Stimulated activated effector memory CD8-positive, alpha-beta T cell treated with anti-CD3 and anti-CD28 coated beads, Interleukin-12 subunit alpha, Interleukin-12 subunit beta, amount 100 ng/mL, for 72 hours (primary cell): ENCODE measurements around the gene CYTH2.

Experiments used
- ATAC-seq: fragments of 150-1000 bp; cut with Tn5 transposase; 2 replicates; pipeline ENCODE4 v1.10.0; 2021
- DNase-seq, 2 donors: peaks; one replicate each; pipeline ENCODE4 v3.0.0; 2021 to 2022; ENCODE audit warnings: low spot score in 2 of 2
- H3K27ac Mint-ChIP-seq: one replicate; pipeline ENCODE4 v1.8.0; 2022; ENCODE audit warnings: mild to moderate bottlenecking, mixed read lengths
- H3K36me3 Mint-ChIP-seq: one replicate; pipeline ENCODE4 v1.8.0; 2022; ENCODE audit warnings: mild to moderate bottlenecking, mixed read lengths
- H3K4me1 Mint-ChIP-seq: one replicate; pipeline ENCODE4 v1.8.0; 2022; ENCODE audit warnings: mixed read lengths
- H3K4me3 Mint-ChIP-seq: one replicate; pipeline ENCODE4 v1.8.0; 2022; ENCODE audit warnings: mild to moderate bottlenecking, mixed read lengths
- H3K9me3 Mint-ChIP-seq: one replicate; pipeline ENCODE4 v1.8.0; 2022; ENCODE audit warnings: mixed read lengths

The CYTH2 gene

GRCh38 chr19:48492925-48493717 is 24.0 kb downstream of the CYTH2 start:
- peaks cover 29% of the 10 kb centered on the region for H3K4me1 Mint-ChIP-seq
- H3K4me3 Mint-ChIP-seq: peak overlapping the region; percentile 75
- peak overlapping the region; percentile 62 for H3K27ac Mint-ChIP-seq
- no peaks in the 10 kb centered on the region for H3K9me3 Mint-ChIP-seq
- ATAC-seq (peak; percentile 80), DNase-seq (peak; percentile 69 to 89)
- peaks cover 20% of the 10 kb centered on the region for H3K36me3 Mint-ChIP-seq

DNA sequence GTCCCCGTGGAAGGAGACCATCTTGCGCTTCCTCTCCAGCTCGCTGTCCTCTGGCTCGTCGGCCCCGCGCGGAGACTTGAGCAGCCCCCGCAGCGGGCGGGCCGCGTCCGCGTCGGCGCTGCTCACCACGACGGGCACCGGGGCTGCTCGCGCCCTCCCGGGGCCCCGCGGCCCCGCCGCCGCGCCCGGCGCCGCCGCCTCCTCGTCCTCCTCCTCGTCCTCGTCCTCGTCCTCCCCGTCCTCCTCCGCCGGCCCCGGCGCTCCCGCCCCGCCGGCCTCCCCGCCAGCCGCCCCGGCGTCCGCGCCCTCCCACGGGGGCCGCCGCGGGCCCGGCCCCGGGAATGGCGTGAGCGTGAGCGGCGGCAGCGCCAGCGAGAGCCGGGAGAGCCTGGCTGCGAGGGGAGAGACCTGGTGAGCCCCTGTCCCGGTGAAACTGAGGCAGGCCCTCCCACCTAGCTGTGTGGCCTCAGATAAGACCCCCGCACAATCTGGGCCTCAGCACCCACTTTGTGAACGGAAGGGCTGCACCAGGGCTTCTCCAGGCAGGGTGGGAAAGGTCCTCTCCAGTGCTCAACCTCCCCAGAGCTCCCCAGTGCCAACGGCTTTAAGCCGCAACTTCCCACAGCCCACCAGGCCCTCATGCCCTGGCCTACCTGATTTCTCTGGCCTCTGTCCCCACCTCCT is 24.7 kb downstream of the CYTH2 start:
- H3K27ac Mint-ChIP-seq: no peak overlapping the region
- no peak for DNase-seq

DNA sequence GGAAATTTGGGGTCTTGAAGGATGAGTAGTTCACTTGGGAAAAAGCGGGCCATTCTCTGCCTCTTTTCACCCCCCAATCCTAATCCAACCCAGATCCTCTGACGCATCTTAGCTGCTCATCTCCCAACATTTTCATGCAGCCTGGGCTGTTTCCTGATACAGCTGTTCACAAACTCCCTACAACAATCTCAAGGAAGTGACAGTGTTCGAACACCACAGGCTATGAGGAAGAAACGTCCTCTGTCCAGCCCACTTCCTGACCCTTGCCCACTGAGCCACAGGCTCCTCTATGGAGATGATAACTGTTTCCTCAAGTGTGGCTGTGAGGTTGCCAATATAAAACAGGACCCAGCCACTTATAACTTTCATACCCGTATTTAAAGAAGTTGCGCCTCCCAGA is 26.2 kb downstream of the CYTH2 start:
- DNase-seq (no peak), ATAC-seq (no peak)
- no peak overlapping the region for H3K27ac Mint-ChIP-seq
- H3K4me3 Mint-ChIP-seq: peak overlapping the region; percentile 75
- peaks cover 31% of the 10 kb centered on the region for H3K4me1 Mint-ChIP-seq
- no peaks in the 10 kb centered on the region for H3K9me3 Mint-ChIP-seq
- H3K36me3 Mint-ChIP-seq: peaks cover 20% of the 10 kb centered on the region

More for the DNA sequence above, 24.7 kb downstream of the CYTH2 start:
- H3K9me3 Mint-ChIP-seq: no peaks in the 10 kb centered on the region
- ATAC-seq: peak; percentile 33
- H3K4me1 Mint-ChIP-seq: peaks cover 29% of the 10 kb centered on the region
- H3K4me3 Mint-ChIP-seq: peak overlapping the region; percentile 75
- H3K36me3 Mint-ChIP-seq: peaks cover 20% of the 10 kb centered on the region

GRCh38 chr19:48496959-48497727 is 28.0 kb downstream of the CYTH2 start:
- DNase-seq: no peak
- H3K4me1 Mint-ChIP-seq: peaks cover 33% of the 10 kb centered on the region
- no peak overlapping the region for H3K4me3 Mint-ChIP-seq
- no peak overlapping the region for H3K27ac Mint-ChIP-seq
- peaks cover 9% of the 10 kb centered on the region for H3K36me3 Mint-ChIP-seq
- H3K9me3 Mint-ChIP-seq: no peaks in the 10 kb centered on the region
- ATAC-seq: no peak

DNA sequence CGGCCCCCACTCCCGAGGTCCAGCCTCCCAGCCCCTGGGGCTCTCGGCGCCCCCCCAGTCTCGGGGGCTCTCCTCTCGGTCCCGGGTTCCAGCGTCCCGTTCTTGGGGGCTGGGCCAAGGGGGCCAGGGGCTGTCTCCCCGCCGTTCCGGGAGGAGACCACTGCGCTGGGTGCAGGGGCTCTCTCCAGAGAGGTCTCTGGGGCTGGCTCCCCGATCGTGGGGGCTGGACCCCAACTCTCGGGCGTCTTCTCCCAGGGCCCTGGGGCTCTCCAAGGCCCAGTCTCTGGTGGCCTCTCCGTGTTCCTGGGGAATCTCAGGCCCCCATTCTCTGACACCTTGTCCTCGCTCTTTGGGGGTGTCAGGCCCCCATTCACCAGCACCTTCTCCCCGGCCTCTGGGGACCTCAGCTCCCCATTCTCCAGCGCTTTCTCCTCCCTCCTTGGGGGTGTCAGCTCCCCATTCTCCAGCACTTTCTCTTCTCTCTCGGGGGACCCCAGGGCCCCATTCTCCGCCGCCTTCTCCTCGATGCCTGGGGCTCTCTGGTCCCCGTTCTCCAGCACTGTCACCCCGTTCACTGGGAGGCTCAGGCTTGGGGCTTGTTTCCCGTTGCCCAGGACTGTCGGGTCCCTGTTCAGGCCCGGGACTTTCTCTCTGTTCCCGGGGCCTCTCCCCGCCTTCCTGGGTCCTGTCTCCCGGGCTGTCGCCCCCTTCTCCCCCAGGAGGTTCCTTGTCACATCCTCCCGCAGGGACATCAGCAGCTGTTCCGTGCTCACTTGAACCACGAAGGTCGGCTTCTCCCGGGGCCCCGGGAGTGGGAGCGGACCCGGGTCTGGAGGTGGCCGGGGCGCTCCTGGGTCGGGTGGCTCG is 28.8 kb downstream of the CYTH2 start:
- Mint-ChIP-seq H3K4me3 (no peak overlapping the region), H3K36me3 (peaks cover 1% of the 10 kb centered on the region), H3K4me1 (peaks cover 28% of the 10 kb centered on the region), H3K9me3 (no peaks in the 10 kb centered on the region), H3K27ac (no peak overlapping the region)
- DNase-seq: no peak
- ATAC-seq: no peak

DNA sequence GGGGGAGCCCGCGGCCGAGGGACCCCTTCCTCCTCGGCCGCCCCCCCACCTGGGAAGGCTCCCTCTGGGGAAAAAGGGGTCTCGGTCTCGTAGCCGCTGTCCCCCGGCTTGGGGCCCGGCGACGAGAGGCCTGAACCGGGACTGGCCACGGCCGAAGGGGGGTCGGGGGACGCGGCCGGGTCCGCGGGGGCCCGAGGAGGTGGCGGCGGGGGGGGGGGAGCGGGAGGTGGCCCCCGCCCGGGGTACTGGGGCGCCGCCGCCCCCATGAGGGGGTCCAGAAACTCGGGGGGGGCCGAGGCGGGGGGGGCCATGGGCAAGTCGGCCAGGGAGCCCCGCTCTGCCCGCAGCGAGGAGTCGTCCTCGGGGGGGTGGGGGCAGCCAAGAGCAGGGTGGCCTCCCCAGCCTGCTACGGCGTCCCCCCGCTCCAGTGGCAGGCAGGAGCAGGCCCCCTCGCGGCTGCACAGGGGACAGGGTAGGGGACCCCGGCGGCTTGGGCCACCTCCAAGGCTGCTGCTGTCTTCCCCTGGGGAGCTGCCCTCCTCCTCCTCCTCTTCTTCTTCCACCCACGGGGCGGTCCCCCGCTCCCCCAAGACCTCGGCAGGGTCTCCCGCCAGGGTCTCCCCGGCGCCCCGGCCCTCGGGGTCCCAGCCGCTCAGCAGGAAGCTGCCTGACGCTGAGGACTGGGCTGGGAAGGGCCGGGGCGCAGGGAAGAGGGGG is 29.6 kb downstream of the CYTH2 start:
- Mint-ChIP-seq H3K9me3 (no peaks in the 10 kb centered on the region), H3K27ac (no peak overlapping the region), H3K4me3 (no peak overlapping the region), H3K36me3 (no peaks in the 10 kb centered on the region), H3K4me1 (peaks cover 33% of the 10 kb centered on the region)
- DNase-seq (no peak), ATAC-seq (no peak)

- H3K36me3 Mint-ChIP-seq: no peaks in the 10 kb centered on the region
- peaks cover 27% of the 10 kb centered on the region for H3K4me1 Mint-ChIP-seq
- no peaks in the 10 kb centered on the region for H3K9me3 Mint-ChIP-seq
- ATAC-seq (no peak), DNase-seq (no peak)
- peak overlapping the region; percentile 72 for H3K27ac Mint-ChIP-seq
- peak overlapping the region; percentile 44 for H3K4me3 Mint-ChIP-seq
These were observed 30.3 kb downstream of the CYTH2 start for GRCh38 chr19:48499316-48500090.

- H3K36me3 Mint-ChIP-seq: no peaks in the 10 kb centered on the region
- ATAC-seq: no peak
- H3K4me1 Mint-ChIP-seq: peaks cover 27% of the 10 kb centered on the region
- peak overlapping the region; percentile 89 for H3K27ac Mint-ChIP-seq
- no peak for DNase-seq
- no peaks in the 10 kb centered on the region for H3K9me3 Mint-ChIP-seq
- H3K4me3 Mint-ChIP-seq: peak overlapping the region; percentile 70
These were observed 31.8 kb downstream of the CYTH2 start for GRCh38 chr19:48500830-48501493.

DNA sequence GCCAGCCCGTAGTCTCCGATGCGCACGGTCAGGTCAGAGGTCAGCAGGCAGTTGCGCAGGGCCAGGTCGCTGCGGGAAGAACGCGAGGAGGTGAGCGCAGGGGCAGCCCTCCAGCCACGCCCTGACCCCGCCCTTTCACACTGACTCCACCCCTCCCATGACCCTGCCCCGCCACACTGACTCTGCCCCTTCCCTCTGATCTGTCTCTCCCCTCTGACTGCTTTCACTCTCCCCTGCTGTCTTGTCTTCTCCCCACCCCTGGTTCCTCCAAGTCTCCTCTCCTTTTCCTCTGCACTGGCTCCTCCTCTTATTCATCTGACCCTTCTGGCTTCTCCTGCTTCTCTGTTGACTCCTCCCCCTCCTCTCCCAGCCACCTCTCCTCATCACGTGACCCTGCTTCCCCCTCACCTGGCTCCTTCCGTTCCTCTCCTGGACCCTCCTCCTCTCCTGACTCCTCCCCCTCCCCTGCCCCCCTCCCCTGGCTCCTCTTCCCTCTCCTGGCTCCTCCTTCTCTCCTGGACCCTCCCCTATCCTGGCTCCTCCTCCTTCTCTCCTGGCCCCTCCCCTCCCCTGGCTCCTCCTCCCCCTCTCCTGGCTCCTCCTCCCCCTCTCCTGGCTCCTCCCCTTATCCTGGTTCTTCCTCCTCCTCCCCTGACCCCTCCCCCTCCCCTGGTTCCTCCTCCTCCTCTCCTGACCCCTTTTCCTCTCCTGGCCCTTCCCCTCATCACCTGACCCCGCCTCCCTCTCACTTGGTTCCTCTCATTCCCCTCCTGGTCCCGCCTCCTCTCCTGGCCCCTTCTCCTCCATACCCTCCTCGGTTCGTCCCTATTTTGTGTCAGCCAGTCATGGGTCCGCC is 32.6 kb downstream of the CYTH2 start:
- DNase-seq (no peak), ATAC-seq (peak; percentile 81)
- no peaks in the 10 kb centered on the region for H3K9me3 Mint-ChIP-seq
- H3K4me1 Mint-ChIP-seq: peaks cover 27% of the 10 kb centered on the region
- H3K27ac Mint-ChIP-seq: peak overlapping the region; percentile 89
- peak overlapping the region; percentile 70 for H3K4me3 Mint-ChIP-seq
- no peaks in the 10 kb centered on the region for H3K36me3 Mint-ChIP-seq

DNA sequence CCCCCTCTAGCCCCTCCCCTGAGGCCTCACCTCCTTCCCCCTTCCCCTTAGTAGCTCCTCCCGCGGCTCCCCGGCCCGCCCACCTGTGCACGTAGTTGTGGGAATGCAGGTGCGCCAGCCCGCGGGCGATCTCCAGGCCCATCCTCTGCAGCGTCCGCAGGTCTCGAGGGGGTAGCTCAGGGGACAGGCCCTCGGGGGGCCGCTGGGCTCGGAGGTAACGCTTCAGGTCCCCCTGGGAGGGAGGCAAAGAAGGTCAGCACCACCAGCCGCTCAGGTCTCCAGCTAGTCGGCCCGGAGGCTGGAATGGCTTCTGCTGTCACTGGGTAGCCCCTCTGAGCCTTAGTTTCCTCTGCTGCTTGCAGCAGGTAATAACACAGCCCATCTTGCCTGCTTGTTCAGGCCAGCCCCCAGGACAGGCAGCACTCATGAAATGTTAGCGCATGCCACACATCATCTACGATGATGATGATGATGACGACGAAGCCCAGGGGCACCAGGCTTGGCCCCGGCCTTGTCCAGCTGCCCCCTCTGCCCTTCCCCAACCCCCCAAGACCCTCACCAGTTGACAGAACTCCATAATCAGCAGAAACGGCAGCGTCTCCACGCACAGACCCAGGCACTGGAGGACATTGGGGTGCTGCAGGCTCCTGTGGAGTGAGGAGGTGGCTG is 33.3 kb downstream of the CYTH2 start:
- ATAC-seq (peak; percentile 17), DNase-seq (no peak)
- H3K4me1 Mint-ChIP-seq: peaks cover 27% of the 10 kb centered on the region
- peak overlapping the region; percentile 70 for H3K4me3 Mint-ChIP-seq
- H3K9me3 Mint-ChIP-seq: no peaks in the 10 kb centered on the region
- H3K27ac Mint-ChIP-seq: no peak overlapping the region
- no peaks in the 10 kb centered on the region for H3K36me3 Mint-ChIP-seq

DNA sequence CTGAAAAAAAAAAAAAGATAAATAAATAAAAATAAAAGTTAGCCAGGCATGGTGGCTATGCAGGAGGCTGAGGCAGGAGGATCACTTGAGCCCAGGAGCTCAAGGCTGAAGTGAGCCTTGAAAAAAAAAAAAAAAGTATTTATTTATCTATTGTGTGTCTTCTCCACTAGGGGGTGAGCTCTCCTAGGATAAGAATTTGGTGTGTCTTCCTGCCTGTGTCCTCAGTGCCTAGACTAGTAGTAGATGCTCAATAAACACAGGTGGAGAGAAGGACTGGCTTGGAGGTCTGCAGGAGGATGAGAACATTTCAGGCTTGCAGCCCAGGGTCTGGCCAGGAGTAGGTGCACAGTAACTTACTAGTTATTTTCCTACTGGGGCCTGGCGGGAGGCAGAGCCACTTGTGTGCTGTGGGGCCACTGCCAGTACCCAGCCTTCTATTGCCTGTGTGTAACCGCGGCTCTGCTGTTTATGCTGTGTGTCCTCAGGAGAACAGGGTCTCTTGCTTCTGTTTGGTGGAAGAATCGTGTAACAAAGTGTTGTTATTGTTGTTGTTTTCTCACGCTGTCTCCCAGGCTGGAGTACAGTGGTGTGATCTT is 37.1 kb downstream of the CYTH2 start:
- Mint-ChIP-seq H3K9me3 (no peaks in the 10 kb centered on the region), H3K36me3 (no peaks in the 10 kb centered on the region), H3K4me3 (no peak overlapping the region), H3K27ac (no peak overlapping the region), H3K4me1 (peaks cover 32% of the 10 kb centered on the region)
- ATAC-seq (peak; percentile 18), DNase-seq (peak in 1 of 2 donors; percentile 54)

DNA sequence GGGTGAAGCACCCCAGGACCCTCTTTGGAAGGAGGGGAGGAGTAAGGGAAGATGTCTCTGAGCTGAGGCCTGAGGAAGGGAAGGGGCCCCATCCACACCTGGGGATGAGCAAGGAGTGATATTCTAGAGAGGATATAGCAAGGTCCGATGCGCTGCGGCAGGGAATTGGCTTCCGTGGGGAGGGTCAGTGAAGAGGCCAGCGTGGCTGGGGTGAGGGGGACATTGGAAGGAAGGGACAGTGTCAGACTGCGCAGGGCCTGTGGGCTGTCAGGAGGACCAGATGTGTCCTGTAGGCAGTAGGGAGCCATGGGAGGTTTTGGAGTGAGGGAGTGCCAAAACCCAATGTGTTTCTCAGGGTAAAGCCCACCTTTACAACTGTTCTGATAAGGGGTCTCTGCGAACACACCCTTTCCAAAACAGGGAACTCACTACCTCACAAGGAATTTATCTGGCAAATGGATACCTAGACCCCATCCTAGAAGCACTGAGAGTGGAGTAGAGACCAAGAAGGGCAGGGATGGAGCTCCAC is 38.8 kb downstream of the CYTH2 start:
- Mint-ChIP-seq H3K4me1 (peaks cover 20% of the 10 kb centered on the region), H3K4me3 (no peak overlapping the region), H3K9me3 (no peaks in the 10 kb centered on the region), H3K36me3 (no peaks in the 10 kb centered on the region), H3K27ac (no peak overlapping the region)
- DNase-seq (no peak), ATAC-seq (no peak)
